GM06990 (cell line): Measurements from ENCODE around the gene SELENOH.

Experiments
- DNase-seq: peaks from one replicate; pipeline ENCODE4 v3.0.0-alpha.2; 2011; ENCODE audit not compliant: insufficient read length; ENCODE audit errors: extremely low read depth
- H3K27me3 ChIP-seq: replicated peaks from 2 replicates; pipeline ENCODE4 v1.6.0; 2011; ENCODE audit warnings: low read length; ENCODE audit not compliant: control insufficient read depth, insufficient read depth
- H3K36me3 ChIP-seq: 2 replicates; pipeline ENCODE4 v1.5.1; 2011; ENCODE audit warnings: low read length; ENCODE audit not compliant: control insufficient read depth, insufficient read depth
- H3K4me3 ChIP-seq: replicated peaks from 2 replicates; pipeline ENCODE4 v1.5.1; 2011; ENCODE audit warnings: low read depth, mild to moderate bottlenecking, control low read depth, low read length
- TF ChIP-seq, protein P1 (sequence below): IDR thresholded peaks from 2 replicates; pipeline ENCODE4 v1.5.1; 2011; ENCODE audit warnings: low read length, control low read depth, mild to moderate bottlenecking, inconsistent platforms; ENCODE audit not compliant: insufficient read depth, poor library complexity, severe bottlenecking

SELENOH gene

DNA sequence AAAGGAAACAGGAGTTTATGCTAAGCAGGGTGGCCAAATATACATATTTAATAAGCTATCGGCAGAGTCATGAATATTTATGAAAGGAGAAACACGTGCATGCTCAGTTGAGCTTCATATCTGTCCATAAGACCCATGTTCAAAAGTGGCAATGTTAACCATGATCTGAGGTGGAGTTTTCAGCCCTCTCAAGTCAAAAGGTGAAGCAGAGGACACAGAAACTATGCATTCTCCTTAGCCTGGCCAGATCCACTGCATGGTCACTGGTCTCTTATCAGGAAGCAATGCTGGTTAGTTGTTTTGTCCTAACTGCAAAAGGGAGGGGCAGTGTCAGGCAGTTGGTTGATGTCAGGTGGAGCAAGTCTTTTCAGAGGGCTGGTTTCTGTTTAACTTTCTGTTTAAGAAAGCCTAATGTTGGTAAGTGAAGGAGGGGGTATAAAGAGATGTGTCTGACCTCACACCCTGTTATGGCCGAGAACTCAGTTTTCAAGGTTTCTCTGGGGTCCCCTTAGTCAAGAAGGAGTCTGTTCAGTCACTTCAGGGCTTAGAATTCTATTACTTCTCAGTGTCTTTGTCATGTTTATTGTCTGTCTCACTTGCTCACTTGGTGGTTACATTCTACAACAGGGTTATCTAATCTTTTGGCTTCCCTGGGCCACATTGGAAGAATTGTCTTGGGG is 5.5 kb upstream of the SELENOH start:
- TF ChIP-seq, protein P1, sequence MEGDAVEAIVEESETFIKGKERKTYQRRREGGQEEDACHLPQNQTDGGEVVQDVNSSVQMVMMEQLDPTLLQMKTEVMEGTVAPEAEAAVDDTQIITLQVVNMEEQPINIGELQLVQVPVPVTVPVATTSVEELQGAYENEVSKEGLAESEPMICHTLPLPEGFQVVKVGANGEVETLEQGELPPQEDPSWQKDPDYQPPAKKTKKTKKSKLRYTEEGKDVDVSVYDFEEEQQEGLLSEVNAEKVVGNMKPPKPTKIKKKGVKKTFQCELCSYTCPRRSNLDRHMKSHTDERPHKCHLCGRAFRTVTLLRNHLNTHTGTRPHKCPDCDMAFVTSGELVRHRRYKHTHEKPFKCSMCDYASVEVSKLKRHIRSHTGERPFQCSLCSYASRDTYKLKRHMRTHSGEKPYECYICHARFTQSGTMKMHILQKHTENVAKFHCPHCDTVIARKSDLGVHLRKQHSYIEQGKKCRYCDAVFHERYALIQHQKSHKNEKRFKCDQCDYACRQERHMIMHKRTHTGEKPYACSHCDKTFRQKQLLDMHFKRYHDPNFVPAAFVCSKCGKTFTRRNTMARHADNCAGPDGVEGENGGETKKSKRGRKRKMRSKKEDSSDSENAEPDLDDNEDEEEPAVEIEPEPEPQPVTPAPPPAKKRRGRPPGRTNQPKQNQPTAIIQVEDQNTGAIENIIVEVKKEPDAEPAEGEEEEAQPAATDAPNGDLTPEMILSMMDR: no peak
- Histone ChIP-seq H3K36me3 (peaks cover 10% of the 10 kb centered on the region), H3K27me3 (no peaks in the 10 kb centered on the region), H3K4me3 (no peak overlapping the region)
- DNase-seq: no peak

DNA sequence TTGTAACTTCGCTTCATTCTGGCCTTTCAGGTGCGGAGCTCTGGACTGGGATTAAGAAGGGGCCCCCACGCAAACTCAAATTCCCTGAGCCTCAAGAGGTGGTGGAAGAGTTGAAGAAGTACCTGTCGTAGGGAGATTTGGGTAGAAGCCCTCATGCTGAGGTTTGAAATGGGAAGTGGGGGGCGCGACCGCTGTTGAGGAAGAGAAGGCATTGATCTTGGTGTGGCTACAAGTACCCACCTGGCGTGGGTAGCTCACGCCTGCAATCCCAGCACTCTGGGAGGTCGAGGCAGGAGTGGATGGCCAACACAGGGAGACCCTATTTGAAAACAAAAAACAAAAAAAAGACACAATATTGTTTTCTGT is 779 bp downstream of the SELENOH start:
- peak overlapping the region; percentile 91 for H3K4me3 ChIP-seq
- DNase-seq: no peak
- H3K36me3 ChIP-seq: peaks cover 29% of the 10 kb centered on the region

DNA sequence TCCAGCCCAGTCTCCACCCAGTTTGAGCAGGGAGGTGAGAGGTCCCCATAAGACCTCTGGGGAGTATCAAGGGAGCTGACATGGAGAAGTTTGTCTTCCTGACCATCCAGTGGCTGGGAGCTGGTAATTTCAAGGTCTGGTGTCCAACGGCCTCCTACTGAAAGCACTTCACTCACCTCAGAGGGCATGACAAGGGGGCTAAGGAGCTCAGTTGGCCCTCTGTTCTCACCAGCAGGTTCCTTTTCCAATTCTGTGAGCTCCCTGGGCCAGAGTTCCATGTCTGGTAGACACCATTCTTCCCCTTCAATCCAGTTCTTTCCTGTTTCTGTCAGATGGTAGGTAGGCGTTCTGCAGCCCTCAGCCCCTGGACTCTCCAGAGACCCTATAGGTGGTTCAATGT is 3.1 kb downstream of the SELENOH start:
- H3K36me3 ChIP-seq: peaks cover 19% of the 10 kb centered on the region
- H3K4me3 ChIP-seq: no peak overlapping the region
- H3K27me3 ChIP-seq: no peaks in the 10 kb centered on the region
- TF ChIP-seq, protein P1: no peak
- no peak for DNase-seq

More for the DNA sequence above, 779 bp downstream of the SELENOH start:
- TF ChIP-seq, protein P1: no peak
- H3K27me3 ChIP-seq: no peaks in the 10 kb centered on the region

DNA sequence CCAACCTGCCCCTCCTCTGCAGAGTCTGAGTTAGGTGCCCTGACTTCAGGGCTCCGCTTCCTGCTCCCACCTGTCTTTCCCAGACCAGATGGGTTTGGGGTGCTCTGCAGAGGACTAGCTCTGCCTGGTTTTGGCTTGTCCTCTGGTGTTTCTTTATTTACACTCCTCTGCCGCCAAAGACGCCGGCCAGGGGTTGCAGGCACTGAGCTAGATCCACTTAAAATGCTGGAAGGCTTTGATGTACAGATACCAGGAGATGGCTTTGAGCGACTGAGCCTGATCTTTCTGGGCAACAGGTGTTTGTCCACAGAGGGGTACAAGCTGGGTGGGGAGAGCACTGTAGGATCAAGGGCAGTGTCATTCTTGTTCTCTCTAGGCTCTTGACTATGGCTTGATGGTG is 3.9 kb downstream of the SELENOH start:
- H3K36me3 ChIP-seq: peaks cover 19% of the 10 kb centered on the region
- H3K4me3 ChIP-seq: no peak overlapping the region
- DNase-seq: no peak
- TF ChIP-seq, protein P1: no peak
- H3K27me3 ChIP-seq: no peaks in the 10 kb centered on the region

DNA sequence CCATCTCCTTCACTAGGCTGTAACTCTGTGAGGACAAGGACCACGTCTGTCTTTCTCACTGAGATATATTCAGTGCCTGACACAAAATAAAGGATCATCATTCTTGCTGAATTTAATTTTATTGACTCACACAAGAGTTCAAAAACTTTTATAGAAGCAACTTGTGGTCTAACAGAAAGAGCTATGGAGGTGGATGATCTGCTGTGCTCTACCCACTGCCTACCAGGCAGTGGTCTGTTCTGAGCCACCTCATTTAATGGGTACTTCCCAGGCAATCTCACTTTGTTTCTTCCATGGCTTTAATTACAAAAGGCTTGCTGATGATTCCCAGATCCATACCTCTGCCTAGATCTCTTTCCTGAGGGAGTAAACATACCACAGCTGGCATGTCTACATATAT is 5.6 kb downstream of the SELENOH start:
- no peaks in the 10 kb centered on the region for H3K27me3 ChIP-seq
- DNase-seq: no peak
- TF ChIP-seq, protein P1: no peak
- H3K4me3 ChIP-seq: no peak overlapping the region
- peaks cover 19% of the 10 kb centered on the region for H3K36me3 ChIP-seq

DNA sequence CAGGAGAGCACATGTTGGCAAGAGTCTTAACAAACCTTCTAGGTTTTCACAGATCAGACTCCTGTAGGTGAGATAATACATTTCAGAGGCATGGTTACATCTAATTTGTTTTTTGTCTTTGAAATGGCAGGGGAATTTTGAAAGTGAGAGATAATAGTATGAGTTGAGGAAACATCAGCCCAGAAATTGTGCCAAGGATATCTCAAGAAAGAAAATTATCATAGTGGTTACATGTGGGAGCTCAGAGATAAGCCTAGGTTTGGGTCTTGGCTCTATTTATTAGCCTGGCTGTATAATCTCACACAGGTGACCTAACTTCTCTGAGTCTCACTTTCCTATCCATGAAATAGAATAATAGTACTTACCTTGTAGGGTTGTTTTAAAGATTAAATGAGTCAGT is 9.9 kb downstream of the SELENOH start:
- H3K4me3 ChIP-seq: no peak overlapping the region
- no peak for DNase-seq
- no peaks in the 10 kb centered on the region for H3K27me3 ChIP-seq
- H3K36me3 ChIP-seq: no peaks in the 10 kb centered on the region; the same call in 1 of the 2 replicates
- TF ChIP-seq, protein P1: no peak
